PC-3 (cell line): ENCODE results near the gene EPHA7. TPM values are rescaled to one million over a fixed set of nuclear protein-coding genes. Genes with fewer than 3 reads are reported as not detected.

Experiments
- ATAC-seq: fragments of 200-7000 bp; cut with Tn5 transposase; 2 replicates; pipeline ENCODE4 v1.9.1; 2020; ENCODE audit warnings: mild to moderate bottlenecking, moderate library complexity
- BruUV-seq: library from RNA; stranded (reverse); fragments of 400-500 nt; replicated peaks from 2 replicates; lab custom pipeline; 2021; lab: Mats Ljungman, UMichigan
- CTCF ChIA-PET: fragments of 300-600 bp; sonication (Branson Sonifier 250); formaldehyde crosslinking; loops from one replicate; lab custom pipeline; 2022; ENCODE audit warnings: antibody characterized with exemption; lab: Charles Lee
- POLR2A ChIA-PET: fragments of 300-600 bp; sonication (Branson Sonifier 250); formaldehyde crosslinking; loops from one replicate; lab custom pipeline; 2022; ENCODE audit warnings: antibody characterized with exemption; ENCODE audit not compliant: unreplicated experiment; lab: Charles Lee
- DNase-seq: peaks from one replicate; pipeline ENCODE4 v3.0.0-alpha.2; 2015
- H2AFZ ChIP-seq: fragments of 300-600 bp; sonication (generic); 2 replicates; pipeline ENCODE4 v1.6.0; 2016; ENCODE audit warnings: antibody characterized with exemption, low read length
- H3F3A ChIP-seq: fragments of 300-600 bp; sonication (generic); one replicate; pipeline ENCODE4 v1.6.0; 2017; ENCODE audit warnings: antibody characterized with exemption, low read length, control low read depth, mild to moderate bottlenecking; ENCODE audit not compliant: unreplicated experiment
- H3K27ac ChIP-seq: fragments of 300-600 bp; sonication (generic); 2 replicates; pipeline ENCODE4 v1.5.1; 2016; ENCODE audit warnings: mild to moderate bottlenecking, low read length
- H3K27me3 ChIP-seq: fragments of 300-600 bp; sonication (generic); 2 replicates; pipeline ENCODE4 v1.6.1; 2016; ENCODE audit warnings: low read length, mixed read lengths
- H3K36me3 ChIP-seq: fragments of 300-600 bp; sonication (generic); 2 replicates; pipeline ENCODE4 v1.6.1; 2016; ENCODE audit warnings: low read depth, mixed run types, low read length, mixed read lengths
- H3K4me1 ChIP-seq: fragments of 300-600 bp; sonication (generic); 2 replicates; pipeline ENCODE4 v1.5.1; 2016; ENCODE audit warnings: low read length; ENCODE audit not compliant: insufficient read depth
- H3K4me2 ChIP-seq: fragments of 300-600 bp; sonication (generic); 2 replicates; pipeline ENCODE4 v1.6.0; 2016; ENCODE audit warnings: low read length
- H3K4me3 ChIP-seq: fragments of 300-600 bp; sonication (generic); 2 replicates; pipeline ENCODE4 v1.5.1; 2016; ENCODE audit warnings: mild to moderate bottlenecking, low read length, mixed read lengths
- H3K79me2 ChIP-seq: fragments of 300-600 bp; sonication (generic); 2 replicates; pipeline ENCODE4 v1.6.1; 2017; ENCODE audit warnings: low read length, mixed read lengths
- H3K9ac ChIP-seq: fragments of 300-600 bp; sonication (generic); 2 replicates; pipeline ENCODE4 v1.6.0; 2016; ENCODE audit warnings: mild to moderate bottlenecking, low read length
- H3K9me2 ChIP-seq: fragments of 300-600 bp; sonication (generic); replicated peaks from 2 replicates; pipeline ENCODE4 v1.6.1; 2016; ENCODE audit warnings: mixed run types, low read length, mixed read lengths
- H3K9me3 ChIP-seq: fragments of 300-600 bp; sonication (generic); 2 replicates; pipeline ENCODE4 v1.6.1; 2016; ENCODE audit warnings: low read length, mixed read lengths
- H4K20me1 ChIP-seq: fragments of 300-600 bp; sonication (generic); 2 replicates; pipeline ENCODE4 v1.6.1; 2016; ENCODE audit warnings: low read length, mixed read lengths
- EZH2 ChIP-seq: fragments of 300-600 bp; sonication (generic); IDR thresholded peaks from one replicate; pipeline ENCODE4 v1.6.1; 2017; ENCODE audit warnings: antibody characterized with exemption, mild to moderate bottlenecking, low read length; ENCODE audit not compliant: unreplicated experiment
- EZH2phosphoT487 ChIP-seq: fragments of 300-600 bp; sonication (generic); IDR thresholded peaks from 2 replicates; pipeline ENCODE4 v1.6.1; 2018; ENCODE audit warnings: mild to moderate bottlenecking, antibody characterized with exemption, low read length, borderline replicate concordance
- intact Hi-C: fragments of 100-400 bp; cut with micrococcal nuclease; formaldehyde crosslinking; loops from 2 replicates; pipeline ENCODE4 v1.9.0; 2023
- total RNA-seq: library from RNA; depleted of rRNA; stranded (reverse); fragments of >200 nt; gene quantifications from 2 replicates; pipeline ENCODE4 v1.2.3, GENCODE V29; 2014
- TF ChIP-seq, protein P1 (sequence below): fragments of 300-600 bp; sonication (generic); conservative IDR thresholded peaks from 2 replicates; pipeline ENCODE4 v1.5.1; 2017; ENCODE audit warnings: antibody characterized with exemption, low read depth, mild to moderate bottlenecking, low read length

EPHA7 gene
- total RNA-seq, 1 experiment from 2014 or later, result 1.4 TPM

DNA sequence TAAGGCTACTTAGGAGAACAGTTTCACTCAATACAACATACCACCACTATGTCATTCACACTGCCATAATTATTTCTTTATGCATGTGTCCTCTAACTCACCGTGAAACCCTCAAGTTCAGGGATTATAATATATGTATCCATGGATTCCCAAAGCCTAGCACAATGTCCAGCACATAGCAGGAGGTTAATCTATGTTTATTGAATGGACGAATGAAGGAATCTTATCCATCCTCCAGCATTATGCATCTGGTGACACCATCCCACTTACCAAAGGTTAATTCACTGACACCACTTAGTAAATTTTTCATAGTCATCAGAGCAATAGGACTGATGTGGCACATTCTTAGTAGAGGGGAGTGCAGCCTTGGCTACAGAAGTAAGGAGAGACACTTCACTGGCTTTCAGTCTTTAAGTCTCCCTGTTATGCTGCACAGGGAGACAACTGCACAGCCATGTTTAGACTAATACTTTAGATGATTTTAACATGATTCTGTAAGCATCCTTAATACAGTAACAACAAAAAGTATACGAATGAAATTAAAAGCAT is 49.7 kb downstream of the EPHA7 start:
- TF ChIP-seq EZH2 (no peak), EZH2phosphoT487 (no peak)
- TF ChIP-seq, protein P1, sequence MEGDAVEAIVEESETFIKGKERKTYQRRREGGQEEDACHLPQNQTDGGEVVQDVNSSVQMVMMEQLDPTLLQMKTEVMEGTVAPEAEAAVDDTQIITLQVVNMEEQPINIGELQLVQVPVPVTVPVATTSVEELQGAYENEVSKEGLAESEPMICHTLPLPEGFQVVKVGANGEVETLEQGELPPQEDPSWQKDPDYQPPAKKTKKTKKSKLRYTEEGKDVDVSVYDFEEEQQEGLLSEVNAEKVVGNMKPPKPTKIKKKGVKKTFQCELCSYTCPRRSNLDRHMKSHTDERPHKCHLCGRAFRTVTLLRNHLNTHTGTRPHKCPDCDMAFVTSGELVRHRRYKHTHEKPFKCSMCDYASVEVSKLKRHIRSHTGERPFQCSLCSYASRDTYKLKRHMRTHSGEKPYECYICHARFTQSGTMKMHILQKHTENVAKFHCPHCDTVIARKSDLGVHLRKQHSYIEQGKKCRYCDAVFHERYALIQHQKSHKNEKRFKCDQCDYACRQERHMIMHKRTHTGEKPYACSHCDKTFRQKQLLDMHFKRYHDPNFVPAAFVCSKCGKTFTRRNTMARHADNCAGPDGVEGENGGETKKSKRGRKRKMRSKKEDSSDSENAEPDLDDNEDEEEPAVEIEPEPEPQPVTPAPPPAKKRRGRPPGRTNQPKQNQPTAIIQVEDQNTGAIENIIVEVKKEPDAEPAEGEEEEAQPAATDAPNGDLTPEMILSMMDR, result no peak
- no peaks in the 10 kb centered on the region for H3K27me3 ChIP-seq
- intact Hi-C loops, result no loop called here
- CTCF ChIA-PET, result no interaction called here
- H3K36me3 ChIP-seq, result no peaks in the 10 kb centered on the region
- no peaks in the 10 kb centered on the region for H3K79me2 ChIP-seq
- BruUV-seq, result no TSS peak
- ATAC-seq (no peak), DNase-seq (no peak)
- H3K9ac ChIP-seq, result no peak overlapping the region
- H3K27ac ChIP-seq, result no peak overlapping the region
- POLR2A ChIA-PET, result no interaction called here
- H3K9me2 ChIP-seq, result no peaks in the 10 kb centered on the region
- H3K4me1 ChIP-seq, result no peaks in the 10 kb centered on the region
- H2AFZ ChIP-seq, result no peak overlapping the region
- no peaks in the 10 kb centered on the region for H3F3A ChIP-seq
- H3K4me2 ChIP-seq, result no peak overlapping the region
- no peak overlapping the region for H3K4me3 ChIP-seq
- H3K9me3 ChIP-seq, result no peaks in the 10 kb centered on the region
- no peaks in the 10 kb centered on the region for H4K20me1 ChIP-seq

DNA sequence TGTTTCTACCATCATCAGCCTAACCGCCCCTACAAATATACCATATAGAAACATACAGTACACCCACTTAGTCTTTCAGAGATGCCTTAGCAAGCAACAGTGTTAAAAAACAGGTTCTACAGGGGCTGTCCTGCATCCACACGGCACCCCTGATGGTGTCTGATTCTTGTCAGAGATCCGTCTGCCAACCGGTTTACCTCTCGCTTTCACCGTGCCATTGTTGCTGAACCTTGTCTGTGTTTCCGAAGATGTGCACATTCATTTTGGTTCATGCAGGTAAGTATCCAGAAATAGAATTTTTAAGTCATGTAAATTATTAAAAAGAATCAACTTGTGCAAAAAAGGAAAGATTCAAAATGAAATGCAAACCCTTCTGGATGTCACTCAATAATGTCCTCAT is 52.9 kb downstream of the EPHA7 start:
- no peak overlapping the region for H3K4me2 ChIP-seq
- H3K9me3 ChIP-seq, result no peaks in the 10 kb centered on the region
- H3K27ac ChIP-seq, result no peak overlapping the region
- no peaks in the 10 kb centered on the region for H3K27me3 ChIP-seq
- BruUV-seq, result no TSS peak
- no peak overlapping the region for H3K9ac ChIP-seq
- no peaks in the 10 kb centered on the region for H4K20me1 ChIP-seq
- H3K9me2 ChIP-seq, result no peaks in the 10 kb centered on the region
- H3F3A ChIP-seq, result no peaks in the 10 kb centered on the region
- no peak for ATAC-seq
- no peaks in the 10 kb centered on the region for H3K36me3 ChIP-seq
- TF ChIP-seq EZH2phosphoT487 (no peak), EZH2 (no peak)
- H3K4me1 ChIP-seq, result no peaks in the 10 kb centered on the region
- CTCF ChIA-PET, result no interaction called here
- no peak overlapping the region for H3K4me3 ChIP-seq
- intact Hi-C loops, result no loop called here
- POLR2A ChIA-PET, result no interaction called here
- DNase-seq, result no peak
- H3K79me2 ChIP-seq, result no peaks in the 10 kb centered on the region
- H2AFZ ChIP-seq, result no peak overlapping the region

DNA sequence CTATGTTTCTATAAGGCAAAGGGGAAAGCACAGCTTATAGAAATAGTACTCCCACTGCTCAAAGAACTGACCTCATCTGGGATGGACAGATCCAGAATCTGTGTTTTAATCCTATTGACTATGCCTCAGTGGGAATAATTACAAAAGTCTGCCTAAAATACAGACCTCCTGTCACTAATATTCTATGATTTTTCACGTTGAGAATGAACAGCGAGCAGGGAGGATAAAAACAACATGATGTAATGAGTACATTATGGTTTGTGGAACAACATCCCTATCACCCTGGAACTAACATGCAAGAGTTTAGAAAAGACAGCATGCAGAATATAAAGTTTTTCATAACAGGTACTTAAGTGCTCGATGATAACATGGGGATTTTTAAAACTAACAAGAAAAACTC is 53.9 kb downstream of the EPHA7 start:
- H3K4me1 ChIP-seq, result no peaks in the 10 kb centered on the region
- no peaks in the 10 kb centered on the region for H4K20me1 ChIP-seq
- no peak overlapping the region for H3K9ac ChIP-seq
- H3K9me2 ChIP-seq, result no peaks in the 10 kb centered on the region
- no peak overlapping the region for H3K4me2 ChIP-seq
- POLR2A ChIA-PET, result no interaction called here
- no peaks in the 10 kb centered on the region for H3K9me3 ChIP-seq
- H2AFZ ChIP-seq, result no peak overlapping the region
- DNase-seq (no peak), ATAC-seq (no peak)
- no peak for TF ChIP-seq EZH2
- no peak for TF ChIP-seq EZH2phosphoT487
- TF ChIP-seq, protein P1, result no peak
- H3K4me3 ChIP-seq, result no peak overlapping the region
- no peaks in the 10 kb centered on the region for H3K79me2 ChIP-seq
- intact Hi-C loops, result no loop called here
- no peaks in the 10 kb centered on the region for H3K27me3 ChIP-seq
- CTCF ChIA-PET, result no interaction called here
- H3K36me3 ChIP-seq, result no peaks in the 10 kb centered on the region
- H3F3A ChIP-seq, result no peaks in the 10 kb centered on the region
- no TSS peak for BruUV-seq
- no peak overlapping the region for H3K27ac ChIP-seq
